ENCODE data around the gene FOSL2. TPM values are rescaled to one million over a fixed set of nuclear protein-coding genes. Genes with fewer than 3 reads are reported as not detected.

The FOSL2 gene
- polyA plus RNA-seq, 3 donors, result 24.8 to 270 (median 28.6) TPM

GRCh38 chr2:28400921-28401320, 8.3 kb downstream of the FOSL2 start:
- H3K36me3 ChIP-seq (replicated peaks in 1 of 2; ENCODE audit: control insufficient read depth in 1 of 2, insufficient read depth in 2 of 2, low read length in 2 of 2), result peaks cover 59 to 93% of the 10 kb centered on the region in 2 donors
- no peak overlapping the region for H3K9ac ChIP-seq (ENCODE audit: insufficient read depth, low read length, poor library complexity, severe bottlenecking)
- no peak for TF ChIP-seq CTCF (IDR thresholded peaks at IDR 0.05)
- peaks cover 86% of the 10 kb centered on the region for H3K4me1 Mint-ChIP-seq
- H3K27ac Mint-ChIP-seq, result peak overlapping the region in 5 of 7 donors; percentile 13 to 81 (median 53)
- H3K4me1 ChIP-seq (ENCODE audit: control insufficient read depth in 1 of 2, insufficient read depth in 2 of 2, low read length in 2 of 2), result peaks cover 89 to 97% of the 10 kb centered on the region in 2 donors
- H2AFZ ChIP-seq (ENCODE audit: insufficient read depth, low read depth, low read length, poor library complexity, severe bottlenecking), result no peak overlapping the region
- intact Hi-C loops (cut with micrococcal nuclease), result loop anchor here in 1 of 2 donors (10.0 kb wide), 1 partner anchor 646 kb away; no protein-coding TSS in a partner anchor
- no peaks in the 10 kb centered on the region for H3K9me3 Mint-ChIP-seq
- H3K9me3 ChIP-seq (replicated peaks in 1 of 2; ENCODE audit: control insufficient read depth in 1 of 2, insufficient read depth in 1 of 2, low read length in 2 of 2), result no peaks in the 10 kb centered on the region
- peak overlapping the region in 1 of 3 experiments; percentile 92 for H3K4me3 ChIP-seq (replicated peaks in 1 of 3; ENCODE audit: low read depth in 2 of 3, low read length in 3 of 3)
- peaks cover 56 to 81% of the 10 kb centered on the region in 2 donors for H3K36me3 Mint-ChIP-seq
- no peak for DNase-seq
- no CpG with 5 or more reads among the region's 1 CpG for WGBS (ENCODE audit: insufficient coverage)
- H3K27ac ChIP-seq (ENCODE audit: low read depth in 1 of 2, low read length in 2 of 2), result peak overlapping the region in 1 of 2 donors; percentile 93
- H4K20me1 ChIP-seq (ENCODE audit: insufficient read depth, low read length), result peaks cover 100% of the 10 kb centered on the region
- H3K27me3 ChIP-seq (ENCODE audit: control insufficient read depth in 2 of 2, insufficient read depth in 2 of 2, low read length in 2 of 2), result no peaks in the 10 kb centered on the region
- H3K4me2 ChIP-seq (replicated peaks; ENCODE audit: extremely low read depth, low read length, poor library complexity, severe bottlenecking), result peak overlapping the region; percentile 13
- H3K4me3 Mint-ChIP-seq, result no peak overlapping the region
- H3K79me2 ChIP-seq (ENCODE audit: insufficient read depth, low read length), result peaks cover 100% of the 10 kb centered on the region
- peaks cover 0 to 5% (median 0%) of the 10 kb centered on the region in 3 donors for H3K27me3 Mint-ChIP-seq (ENCODE audit: low read depth in 3 of 3)

GRCh38 chr2:28401411-28401810, 8.8 kb downstream of the FOSL2 start:
- no peak overlapping the region for H2AFZ ChIP-seq (ENCODE audit: insufficient read depth, low read depth, low read length, poor library complexity, severe bottlenecking)
- H3K79me2 ChIP-seq (ENCODE audit: insufficient read depth, low read length), result peaks cover 100% of the 10 kb centered on the region
- no peak overlapping the region for H3K4me3 ChIP-seq (replicated peaks in 1 of 3; ENCODE audit: low read depth in 2 of 3, low read length in 3 of 3)
- intact Hi-C loops (cut with micrococcal nuclease), result loop anchor here in 1 of 2 donors (10.0 kb wide), 1 partner anchor 647 kb away; no protein-coding TSS in a partner anchor
- no peak overlapping the region for H3K9ac ChIP-seq (ENCODE audit: insufficient read depth, low read length, poor library complexity, severe bottlenecking)
- Mint-ChIP-seq H3K4me3 (no peak overlapping the region), H3K9me3 (no peaks in the 10 kb centered on the region), H3K27me3 (ENCODE audit: low read depth in 3 of 3) (peaks cover 0 to 5% (median 0%) of the 10 kb centered on the region in 3 donors), H3K27ac (peak overlapping the region; percentile 31 to 97 (median 60)), H3K4me1 (peaks cover 91% of the 10 kb centered on the region), H3K36me3 (peaks cover 61 to 86% of the 10 kb centered on the region in 2 donors)
- peak overlapping the region; percentile 13 to 93 for H3K27ac ChIP-seq (ENCODE audit: low read depth in 1 of 2, low read length in 2 of 2)
- no peak overlapping the region for H3K4me2 ChIP-seq (replicated peaks; ENCODE audit: extremely low read depth, low read length, poor library complexity, severe bottlenecking)
- H3K4me1 ChIP-seq (ENCODE audit: control insufficient read depth in 1 of 2, insufficient read depth in 2 of 2, low read length in 2 of 2), result peaks cover 94 to 100% of the 10 kb centered on the region in 2 donors
- TF ChIP-seq CTCF (IDR thresholded peaks at IDR 0.05), result no peak
- DNase-seq, result no peak
- H3K27me3 ChIP-seq (ENCODE audit: control insufficient read depth in 2 of 2, insufficient read depth in 2 of 2, low read length in 2 of 2), result no peaks in the 10 kb centered on the region
- H4K20me1 ChIP-seq (ENCODE audit: insufficient read depth, low read length), result peaks cover 100% of the 10 kb centered on the region
- H3K36me3 ChIP-seq (replicated peaks in 1 of 2; ENCODE audit: control insufficient read depth in 1 of 2, insufficient read depth in 2 of 2, low read length in 2 of 2), result peaks cover 62 to 97% of the 10 kb centered on the region in 2 donors
- WGBS (ENCODE audit: insufficient coverage), result 88% methylated on average over 2 of the region's 4 CpGs
- no peaks in the 10 kb centered on the region for H3K9me3 ChIP-seq (replicated peaks in 1 of 2; ENCODE audit: control insufficient read depth in 1 of 2, insufficient read depth in 1 of 2, low read length in 2 of 2)

Measured in CD14-positive monocyte (primary cell).